HEK293 (cell line): Measurements from ENCODE around the gene BATF3.

Experiments
- CTCF ChIA-PET: fragments of 350-600 bp; formaldehyde crosslinking; extraction: SDS; loops from one replicate; lab custom pipeline; 2021; ENCODE audit warnings: antibody characterized with exemption; lab: Yijun Ruan, JAX
- POLR2A ChIA-PET: fragments of 300-600 bp; formaldehyde crosslinking; extraction: SDS; loops from one replicate; lab custom pipeline; 2020; ENCODE audit warnings: antibody characterized with exemption, inconsistent platforms; lab: Yijun Ruan, JAX
- H3K27ac ChIP-seq: fragments of 200-500 bp; sonication (Bioruptor generic); 2 replicates; pipeline ENCODE4 v1.5.1; 2014; ENCODE audit warnings: low read depth, low read length, control low read depth, inconsistent platforms; ENCODE audit errors: extremely low read depth
- H3K36me3 ChIP-seq, 2 experiments: fragments of 200-500 bp in 1 of 2; sonication (Bioruptor generic) in 1 of 2; 1 replicate in 1 of 2; 2 replicates in 1 of 2; pipeline ENCODE4 v1.5.1; 2014 to 2017; ENCODE audit warnings: inconsistent platforms in 2 of 2, low read length in 2 of 2; ENCODE audit not compliant: control insufficient read depth in 2 of 2, insufficient read depth in 1 of 2
- H3K4me1 ChIP-seq: fragments of 200-500 bp; sonication (Bioruptor generic); 2 replicates; pipeline ENCODE4 v1.5.1; 2014; ENCODE audit warnings: mild to moderate bottlenecking, low read length, inconsistent platforms; ENCODE audit not compliant: control insufficient read depth, insufficient read depth
- H3K4me3 ChIP-seq: 2 replicates; pipeline ENCODE4 v1.5.1; 2011; ENCODE audit warnings: low read depth, mild to moderate bottlenecking, control low read depth, low read length, moderate library complexity
- H3K9me3 ChIP-seq: fragments of 200-500 bp; sonication (Bioruptor generic); 2 replicates; pipeline ENCODE4 v1.5.1; 2014; ENCODE audit warnings: low read depth, low read length, inconsistent platforms; ENCODE audit not compliant: control insufficient read depth, insufficient read depth
- BCL11A ChIP-seq: fragments of 450-650 bp; formaldehyde crosslinking; IDR thresholded peaks from 2 replicates; pipeline ENCODE4 v1.5.1; 2016; ENCODE audit warnings: low read depth, missing biosample characterization, missing genetic modification characterization
- HOXA7 ChIP-seq: sonication (generic); formaldehyde crosslinking; IDR thresholded peaks from 2 replicates; pipeline ENCODE4 v1.8.1; 2022; ENCODE audit warnings: missing genetic modification reagents, borderline replicate concordance
- IKZF3 ChIP-seq: fragments of 450-650 bp; IDR thresholded peaks from 2 replicates; pipeline ENCODE4 v1.5.0; 2018; ENCODE audit warnings: missing biosample characterization, mild to moderate bottlenecking, missing genetic modification characterization, moderate library complexity
- SALL2 ChIP-seq: fragments of 450-650 bp; formaldehyde crosslinking; IDR thresholded peaks from 2 replicates; pipeline ENCODE4 v1.5.0; 2017; ENCODE audit warnings: missing biosample characterization, mild to moderate bottlenecking, missing genetic modification characterization, borderline replicate concordance
- SP2 ChIP-seq: fragments of 450-650 bp; formaldehyde crosslinking; IDR thresholded peaks from 2 replicates; pipeline ENCODE4 v1.5.1; 2016; ENCODE audit warnings: missing biosample characterization, missing genetic modification characterization
- TCF7L2 ChIP-seq: IDR thresholded peaks from 2 replicates; pipeline ENCODE4 v1.6.1; 2011; ENCODE audit warnings: low read depth, mild to moderate bottlenecking, inconsistent platforms, low read length, moderate library complexity, borderline replicate concordance
- TRIM28 ChIP-seq: IDR thresholded peaks from 2 replicates; pipeline ENCODE4 v1.6.1; 2011; ENCODE audit warnings: low read length, control low read depth, borderline replicate concordance
- ZIC2 ChIP-seq: fragments of 450-650 bp; formaldehyde crosslinking; IDR thresholded peaks from 2 replicates; pipeline ENCODE4 v1.5.1; 2016; ENCODE audit warnings: missing biosample characterization, missing genetic modification characterization
- ZNF140 ChIP-seq: fragments of 450-650 bp; formaldehyde crosslinking; IDR thresholded peaks from 2 replicates; pipeline ENCODE4 v1.5.1; 2016; ENCODE audit warnings: missing biosample characterization, missing genetic modification characterization
- ZNF174 ChIP-seq: fragments of 450-650 bp; formaldehyde crosslinking; IDR thresholded peaks from 2 replicates; pipeline ENCODE4 v1.5.0; 2017; ENCODE audit warnings: missing biosample characterization, mild to moderate bottlenecking, missing genetic modification characterization
- ZNF239 ChIP-seq: fragments of 450-650 bp; formaldehyde crosslinking; IDR thresholded peaks from 2 replicates; pipeline ENCODE4 v1.5.1; 2016; ENCODE audit warnings: missing biosample characterization, missing genetic modification characterization
- ZNF311 ChIP-seq: fragments of 450-650 bp; formaldehyde crosslinking; IDR thresholded peaks from 2 replicates; pipeline ENCODE4 v1.5.1; 2017; ENCODE audit warnings: missing biosample characterization, missing genetic modification characterization, borderline replicate concordance
- ZNF354C ChIP-seq: fragments of 450-650 bp; formaldehyde crosslinking; IDR thresholded peaks from 2 replicates; pipeline ENCODE4 v1.5.1; 2016; ENCODE audit warnings: missing biosample characterization, missing genetic modification characterization, low read depth, borderline replicate concordance
- ZNF423 ChIP-seq: fragments of 450-650 bp; formaldehyde crosslinking; IDR thresholded peaks from 2 replicates; pipeline ENCODE4 v1.5.1; 2016; ENCODE audit warnings: missing biosample characterization, missing genetic modification characterization
- ZNF791 ChIP-seq: fragments of 450-650 bp; formaldehyde crosslinking; IDR thresholded peaks from 2 replicates; pipeline ENCODE4 v1.5.1; 2016; ENCODE audit warnings: missing biosample characterization, missing genetic modification characterization
- ZNF843 ChIP-seq: fragments of 450-650 bp; formaldehyde crosslinking; IDR thresholded peaks from 2 replicates; pipeline ENCODE4 v1.5.1; 2016; ENCODE audit warnings: missing biosample characterization, missing genetic modification characterization
- TF ChIP-seq, protein P1 (sequence below): fragments of 450-650 bp; formaldehyde crosslinking; IDR thresholded peaks from 2 replicates; pipeline ENCODE4 v1.5.1; 2016; ENCODE audit warnings: missing biosample characterization, missing genetic modification characterization
- TF ChIP-seq, protein P2 (sequence below): fragments of 450-650 bp; formaldehyde crosslinking; IDR thresholded peaks from 2 replicates; pipeline ENCODE4 v1.5.1; 2016; ENCODE audit warnings: missing biosample characterization, missing genetic modification characterization
- TF ChIP-seq, protein P3 (sequence below): fragments of 450-650 bp; formaldehyde crosslinking; IDR thresholded peaks from 2 replicates; pipeline ENCODE4 v1.5.1; 2017; ENCODE audit warnings: missing biosample characterization, mild to moderate bottlenecking, missing genetic modification characterization, moderate library complexity

BATF3 gene

DNA sequence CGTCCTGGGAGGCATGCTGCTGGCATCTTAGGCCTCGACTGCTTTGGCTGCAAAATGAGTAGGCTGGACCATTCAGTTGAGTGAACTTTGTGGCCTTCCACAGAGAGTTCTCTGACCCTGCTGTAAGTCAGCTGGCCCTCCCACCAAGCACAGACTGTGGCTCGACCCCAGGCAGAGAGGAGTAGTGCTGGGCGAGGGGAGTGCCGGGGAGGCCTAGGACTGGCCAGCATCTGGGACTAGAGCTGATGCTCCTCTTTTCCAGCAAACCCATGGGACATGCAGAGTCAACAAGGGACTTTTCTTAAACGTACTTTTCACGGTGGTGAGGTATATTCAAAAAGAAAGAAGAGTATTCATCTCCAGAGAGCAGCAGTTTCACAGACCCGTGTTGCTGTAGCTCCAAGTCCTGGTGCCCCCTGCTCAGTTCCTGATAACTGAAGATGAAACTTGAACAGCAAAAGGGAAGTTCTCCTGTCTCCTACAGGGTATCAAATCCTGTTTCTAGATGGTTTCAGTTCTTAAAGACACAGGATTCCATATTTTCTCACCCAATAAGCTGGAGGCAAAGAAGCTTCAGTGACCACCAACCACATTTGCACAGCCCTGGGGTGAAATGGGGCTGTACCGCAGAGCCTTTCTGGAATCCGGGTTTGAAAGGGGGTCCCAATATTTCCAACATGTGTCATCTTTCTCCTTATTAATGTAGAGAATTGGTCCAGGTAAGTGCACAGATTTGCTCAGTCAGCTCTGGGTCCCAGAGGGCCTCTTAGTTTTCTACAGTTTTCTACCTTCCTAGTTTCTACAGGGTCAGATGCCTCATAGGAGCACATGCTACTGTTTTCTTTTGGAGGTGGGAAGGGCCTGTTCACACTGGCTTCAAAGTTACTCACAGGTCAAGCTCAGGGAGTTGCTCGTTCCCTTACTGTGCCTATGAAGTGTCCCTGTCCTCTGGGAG, 20.9 kb downstream of the BATF3 start:
- Histone ChIP-seq H3K4me3 (no peak overlapping the region), H3K27ac (no peak overlapping the region), H3K4me1 (no peaks in the 10 kb centered on the region), H3K36me3 (no peaks in the 10 kb centered on the region), H3K9me3 (no peaks in the 10 kb centered on the region)
- CTCF ChIA-PET = interaction anchor here (0.8 to 2.6 kb wide), 5 partner anchors 11 to 221 kb away, joined by 3 to 11 read pairs (median 4); no protein-coding TSS in a partner anchor
- TF ChIP-seq BCL11A (no peak), ZIC2 (tag by site-specific recombination) (0 out of 2 replicates have a peak, but pooled peaks have one; percentile 28)
- POLR2A ChIA-PET = interaction anchor here (1.6 kb wide), 1 partner anchor 70 kb away, joined by 5 read pairs; the partner anchor contains the start of gene ATF3

DNA sequence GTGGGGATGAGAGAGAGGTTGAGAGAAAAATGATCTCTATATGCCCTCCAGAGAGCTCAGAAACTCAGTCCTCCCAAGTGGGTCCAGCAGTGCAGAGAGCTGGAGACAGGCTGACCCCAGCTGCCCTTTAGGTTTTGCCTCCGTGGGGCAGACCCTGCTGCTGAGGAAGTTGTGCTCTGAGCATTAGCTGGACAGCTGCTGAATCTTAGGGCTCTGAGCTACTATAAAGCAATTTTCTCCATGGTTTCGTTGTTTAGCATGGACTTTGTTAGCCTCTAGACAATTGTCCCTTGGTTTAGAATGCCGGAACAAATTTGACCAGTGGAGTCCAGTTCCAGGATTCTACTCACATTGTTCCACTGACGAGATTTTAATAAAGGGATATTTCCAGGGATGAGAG, 22.1 kb downstream of the BATF3 start:
- H3K27ac ChIP-seq = no peak overlapping the region
- H3K4me3 ChIP-seq = no peak overlapping the region
- H3K36me3 ChIP-seq = no peaks in the 10 kb centered on the region
- no peaks in the 10 kb centered on the region for H3K4me1 ChIP-seq
- ChIA-PET CTCF (interaction anchor here (0.6 to 2.6 kb wide), 6 partner anchors 9 to 318 kb away, joined by 3 to 11 read pairs (median 3); no protein-coding TSS in a partner anchor), POLR2A (interaction anchor here (1.1 to 1.6 kb wide), 2 partner anchors 9 to 69 kb away, joined by 3 to 5 read pairs; partner anchors contain the start of gene ATF3)
- TF ChIP-seq, protein P1, sequence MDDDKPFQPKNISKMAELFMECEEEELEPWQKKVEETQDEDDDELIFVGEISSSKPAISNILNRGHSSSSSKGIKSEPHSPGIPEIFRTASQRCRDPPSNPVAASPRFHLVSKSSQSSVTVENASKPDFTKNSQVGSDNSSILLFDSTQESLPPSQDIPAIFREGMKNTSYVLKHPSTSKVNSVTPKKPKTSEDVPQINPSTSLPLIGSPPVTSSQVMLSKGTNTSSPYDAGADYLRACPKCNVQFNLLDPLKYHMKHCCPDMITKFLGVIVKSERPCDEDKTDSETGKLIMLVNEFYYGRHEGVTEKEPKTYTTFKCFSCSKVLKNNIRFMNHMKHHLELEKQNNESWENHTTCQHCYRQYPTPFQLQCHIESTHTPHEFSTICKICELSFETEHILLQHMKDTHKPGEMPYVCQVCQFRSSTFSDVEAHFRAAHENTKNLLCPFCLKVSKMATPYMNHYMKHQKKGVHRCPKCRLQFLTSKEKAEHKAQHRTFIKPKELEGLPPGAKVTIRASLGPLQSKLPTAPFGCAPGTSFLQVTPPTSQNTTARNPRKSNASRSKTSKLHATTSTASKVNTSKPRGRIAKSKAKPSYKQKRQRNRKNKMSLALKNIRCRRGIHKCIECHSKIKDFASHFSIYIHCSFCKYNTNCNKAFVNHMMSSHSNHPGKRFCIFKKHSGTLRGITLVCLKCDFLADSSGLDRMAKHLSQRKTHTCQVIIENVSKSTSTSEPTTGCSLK (tag by site-specific recombination) = no peak
- TF ChIP-seq, protein P2, sequence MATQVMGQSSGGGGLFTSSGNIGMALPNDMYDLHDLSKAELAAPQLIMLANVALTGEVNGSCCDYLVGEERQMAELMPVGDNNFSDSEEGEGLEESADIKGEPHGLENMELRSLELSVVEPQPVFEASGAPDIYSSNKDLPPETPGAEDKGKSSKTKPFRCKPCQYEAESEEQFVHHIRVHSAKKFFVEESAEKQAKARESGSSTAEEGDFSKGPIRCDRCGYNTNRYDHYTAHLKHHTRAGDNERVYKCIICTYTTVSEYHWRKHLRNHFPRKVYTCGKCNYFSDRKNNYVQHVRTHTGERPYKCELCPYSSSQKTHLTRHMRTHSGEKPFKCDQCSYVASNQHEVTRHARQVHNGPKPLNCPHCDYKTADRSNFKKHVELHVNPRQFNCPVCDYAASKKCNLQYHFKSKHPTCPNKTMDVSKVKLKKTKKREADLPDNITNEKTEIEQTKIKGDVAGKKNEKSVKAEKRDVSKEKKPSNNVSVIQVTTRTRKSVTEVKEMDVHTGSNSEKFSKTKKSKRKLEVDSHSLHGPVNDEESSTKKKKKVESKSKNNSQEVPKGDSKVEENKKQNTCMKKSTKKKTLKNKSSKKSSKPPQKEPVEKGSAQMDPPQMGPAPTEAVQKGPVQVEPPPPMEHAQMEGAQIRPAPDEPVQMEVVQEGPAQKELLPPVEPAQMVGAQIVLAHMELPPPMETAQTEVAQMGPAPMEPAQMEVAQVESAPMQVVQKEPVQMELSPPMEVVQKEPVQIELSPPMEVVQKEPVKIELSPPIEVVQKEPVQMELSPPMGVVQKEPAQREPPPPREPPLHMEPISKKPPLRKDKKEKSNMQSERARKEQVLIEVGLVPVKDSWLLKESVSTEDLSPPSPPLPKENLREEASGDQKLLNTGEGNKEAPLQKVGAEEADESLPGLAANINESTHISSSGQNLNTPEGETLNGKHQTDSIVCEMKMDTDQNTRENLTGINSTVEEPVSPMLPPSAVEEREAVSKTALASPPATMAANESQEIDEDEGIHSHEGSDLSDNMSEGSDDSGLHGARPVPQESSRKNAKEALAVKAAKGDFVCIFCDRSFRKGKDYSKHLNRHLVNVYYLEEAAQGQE (tag by site-specific recombination) = peak; percentile 54; the same call in 1 of the 2 replicates
- H3K9me3 ChIP-seq = no peaks in the 10 kb centered on the region

DNA sequence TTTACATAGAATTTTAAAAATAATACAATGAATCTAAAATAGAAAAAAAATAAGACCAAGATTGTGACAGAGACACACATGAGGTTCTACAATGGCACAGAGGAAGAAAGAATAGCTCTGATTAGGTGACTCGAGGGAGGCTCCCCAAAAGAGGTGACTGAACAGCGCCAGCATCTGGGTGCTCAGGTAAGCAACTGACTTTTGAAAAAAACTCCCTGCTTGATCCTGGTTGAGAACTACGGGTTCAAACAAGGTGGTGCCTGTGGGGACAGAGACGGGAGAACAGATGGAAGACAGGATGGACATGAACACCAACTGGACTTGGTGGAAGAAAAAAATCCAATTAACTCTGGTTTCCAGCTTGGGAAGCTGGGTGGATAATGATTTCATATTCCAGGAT, 22.5 kb downstream of the BATF3 start:
- no peaks in the 10 kb centered on the region for H3K4me1 ChIP-seq
- TF ChIP-seq ZNF239 (tag by site-specific recombination) (no peak), HOXA7 (CRISPR knock-in tag) (no peak), ZNF140 (tag by site-specific recombination) (no peak), ZNF843 (tag by site-specific recombination) (no peak), SP2 (no peak), ZNF354C (no peak), IKZF3 (no peak), TCF7L2 (no peak), SALL2 (tag by site-specific recombination) (no peak), ZIC2 (tag by site-specific recombination) (no peak), ZNF311 (tag by site-specific recombination) (no peak), ZNF423 (tag by site-specific recombination) (no peak), TRIM28 (no peak), ZNF174 (tag by site-specific recombination) (no peak), ZNF791 (tag by site-specific recombination) (no peak)
- TF ChIP-seq, protein P3, sequence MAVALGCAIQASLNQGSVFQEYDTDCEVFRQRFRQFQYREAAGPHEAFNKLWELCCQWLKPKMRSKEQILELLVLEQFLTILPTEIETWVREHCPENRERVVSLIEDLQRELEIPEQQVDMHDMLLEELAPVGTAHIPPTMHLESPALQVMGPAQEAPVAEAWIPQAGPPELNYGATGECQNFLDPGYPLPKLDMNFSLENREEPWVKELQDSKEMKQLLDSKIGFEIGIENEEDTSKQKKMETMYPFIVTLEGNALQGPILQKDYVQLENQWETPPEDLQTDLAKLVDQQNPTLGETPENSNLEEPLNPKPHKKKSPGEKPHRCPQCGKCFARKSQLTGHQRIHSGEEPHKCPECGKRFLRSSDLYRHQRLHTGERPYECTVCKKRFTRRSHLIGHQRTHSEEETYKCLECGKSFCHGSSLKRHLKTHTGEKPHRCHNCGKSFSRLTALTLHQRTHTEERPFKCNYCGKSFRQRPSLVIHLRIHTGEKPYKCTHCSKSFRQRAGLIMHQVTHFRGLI (tag by site-specific recombination) = no peak
- H3K9me3 ChIP-seq = no peaks in the 10 kb centered on the region
- ChIA-PET CTCF (interaction anchor here (0.6 to 2.6 kb wide), 8 partner anchors 9 to 319 kb away, joined by 3 to 11 read pairs (median 4); no protein-coding TSS in a partner anchor), POLR2A (interaction anchor here (1.1 to 1.6 kb wide), 2 partner anchors 9 to 69 kb away, joined by 3 to 5 read pairs; partner anchors contain the start of gene ATF3)
- H3K36me3 ChIP-seq = no peaks in the 10 kb centered on the region
- H3K4me3 ChIP-seq = no peak overlapping the region
- H3K27ac ChIP-seq = no peak overlapping the region
